ENCODE results near the gene TMEM60.

Gene TMEM60

GRCh38 chr7:77771901-77772300 lies 26.3 kb downstream of the TMEM60 start:
- H3K27ac ChIP-seq = no peak overlapping the region
- TF ChIP-seq, protein P1, sequence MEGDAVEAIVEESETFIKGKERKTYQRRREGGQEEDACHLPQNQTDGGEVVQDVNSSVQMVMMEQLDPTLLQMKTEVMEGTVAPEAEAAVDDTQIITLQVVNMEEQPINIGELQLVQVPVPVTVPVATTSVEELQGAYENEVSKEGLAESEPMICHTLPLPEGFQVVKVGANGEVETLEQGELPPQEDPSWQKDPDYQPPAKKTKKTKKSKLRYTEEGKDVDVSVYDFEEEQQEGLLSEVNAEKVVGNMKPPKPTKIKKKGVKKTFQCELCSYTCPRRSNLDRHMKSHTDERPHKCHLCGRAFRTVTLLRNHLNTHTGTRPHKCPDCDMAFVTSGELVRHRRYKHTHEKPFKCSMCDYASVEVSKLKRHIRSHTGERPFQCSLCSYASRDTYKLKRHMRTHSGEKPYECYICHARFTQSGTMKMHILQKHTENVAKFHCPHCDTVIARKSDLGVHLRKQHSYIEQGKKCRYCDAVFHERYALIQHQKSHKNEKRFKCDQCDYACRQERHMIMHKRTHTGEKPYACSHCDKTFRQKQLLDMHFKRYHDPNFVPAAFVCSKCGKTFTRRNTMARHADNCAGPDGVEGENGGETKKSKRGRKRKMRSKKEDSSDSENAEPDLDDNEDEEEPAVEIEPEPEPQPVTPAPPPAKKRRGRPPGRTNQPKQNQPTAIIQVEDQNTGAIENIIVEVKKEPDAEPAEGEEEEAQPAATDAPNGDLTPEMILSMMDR (conservative IDR thresholded peaks at IDR 0.05) = no peak

GRCh38 chr7:77770316-77770715 lies 27.9 kb downstream of the TMEM60 start:
- no peak overlapping the region for H3K27ac ChIP-seq
- TF ChIP-seq, protein P1 (conservative IDR thresholded peaks at IDR 0.05) = no peak

GRCh38 chr7:77766801-77767605 lies 31.2 kb downstream of the TMEM60 start:
- no peak overlapping the region for H3K27ac ChIP-seq
- TF ChIP-seq, protein P1 (conservative IDR thresholded peaks at IDR 0.05) = no peak

DNA sequence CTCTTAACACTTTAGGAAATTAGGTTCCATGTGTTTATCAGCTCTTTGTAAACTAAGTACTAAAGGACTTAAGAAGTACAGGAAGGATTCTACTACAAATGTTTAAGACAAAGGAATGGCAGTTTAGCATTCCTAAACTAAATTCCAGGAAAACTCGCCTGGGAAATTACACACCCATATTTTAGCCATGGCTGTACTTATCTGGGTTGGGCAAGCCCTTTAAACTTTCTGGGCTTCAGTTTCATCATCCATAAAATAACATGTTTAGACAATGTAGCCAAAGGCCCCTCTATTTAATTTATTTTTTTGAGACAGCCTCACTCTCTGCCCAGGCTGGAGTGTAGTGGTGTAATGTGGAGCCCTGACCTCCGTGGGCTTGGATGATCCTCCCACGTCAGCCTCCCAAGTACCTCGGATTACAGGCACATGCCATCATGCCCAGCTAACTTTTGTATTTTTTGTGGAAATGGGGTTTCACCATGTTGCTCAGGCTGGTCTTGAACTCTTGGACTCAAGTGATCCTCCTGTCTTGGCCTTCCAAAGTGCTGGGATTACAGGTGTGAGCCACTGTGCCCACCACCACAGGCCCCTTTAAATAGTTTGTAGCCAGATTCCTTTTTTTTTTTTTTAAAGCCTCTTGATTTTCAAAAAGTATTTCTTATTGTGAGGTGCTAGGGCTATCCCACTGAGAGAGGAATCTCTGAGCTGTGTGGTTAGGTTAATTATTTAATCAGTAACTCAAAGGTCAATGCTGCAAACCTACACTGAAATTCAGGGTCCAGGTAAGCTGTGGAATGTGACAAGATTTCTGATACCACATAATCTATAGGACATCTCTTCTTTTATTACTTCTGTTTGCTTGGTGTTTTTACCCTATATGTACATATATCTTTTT lies 32.1 kb downstream of the TMEM60 start:
- no peak overlapping the region for H3K27ac ChIP-seq
- TF ChIP-seq, protein P1 (conservative IDR thresholded peaks at IDR 0.05) = no peak

- no peak overlapping the region for H3K27ac ChIP-seq
- TF ChIP-seq, protein P1 (conservative IDR thresholded peaks at IDR 0.05) = no peak
These were observed 32.8 kb downstream of the TMEM60 start for GRCh38 chr7:77765481-77765880.

- peak overlapping the region; percentile 39 for H3K27ac ChIP-seq
- TF ChIP-seq, protein P1 (conservative IDR thresholded peaks at IDR 0.05) = no peak
These were observed 37.3 kb downstream of the TMEM60 start for GRCh38 chr7:77760809-77761453.
